Activated naive CD8-positive, alpha-beta T cell treated with anti-CD3 and anti-CD28 coated beads, Interleukin-2, amount 10 ng/mL, durations not matched to agents 7 days and 5 days (primary cell): ENCODE measurements around the gene CCDC170. TPM values are rescaled to one million over a fixed set of nuclear protein-coding genes. Genes with fewer than 3 reads are reported as not detected.

Experiments used
- ATAC-seq: fragments of 150-1000 bp; cut with Tn5 transposase; one replicate; pipeline ENCODE4 v1.10.0; 2021; ENCODE audit warnings: low read depth, moderate library complexity
- POLR2A ChIA-PET: fragments of 350-600 bp; sonication (Branson Sonifier 250); formaldehyde crosslinking; loops from one replicate; lab custom pipeline; 2021; ENCODE audit warnings: antibody characterized with exemption; lab: Charles Lee
- DNase-seq: peaks from one replicate; pipeline ENCODE4 v3.0.0; 2021
- H3K27ac Mint-ChIP-seq: one replicate; pipeline ENCODE4 v1.8.0; 2022; ENCODE audit warnings: mild to moderate bottlenecking, mixed read lengths
- H3K27me3 Mint-ChIP-seq: one replicate; pipeline ENCODE4 v1.8.0; 2022; ENCODE audit warnings: mild to moderate bottlenecking, moderate library complexity, mixed read lengths
- H3K36me3 Mint-ChIP-seq: one replicate; pipeline ENCODE4 v1.8.0; 2021; ENCODE audit warnings: mild to moderate bottlenecking, mixed read lengths
- H3K4me1 Mint-ChIP-seq: one replicate; pipeline ENCODE4 v1.8.0; 2021; ENCODE audit warnings: mixed read lengths
- H3K4me3 Mint-ChIP-seq: one replicate; pipeline ENCODE4 v1.8.0; 2022; ENCODE audit warnings: mild to moderate bottlenecking, moderate library complexity, mixed read lengths
- H3K9me3 Mint-ChIP-seq: one replicate; pipeline ENCODE4 v1.8.0; 2021; ENCODE audit warnings: mixed read lengths
- total RNA-seq, 2 experiments: library from RNA; stranded (reverse); gene quantifications; one replicate each; pipeline ENCODE4 v1.2.3, GENCODE V29; 2021

CCDC170 gene
- total RNA-seq, 2 experiments from 2014 or later, result not detected

- Mint-ChIP-seq H3K4me1 (no peaks in the 10 kb centered on the region), H3K9me3 (no peaks in the 10 kb centered on the region), H3K36me3 (no peaks in the 10 kb centered on the region), H3K27ac (no peak overlapping the region), H3K27me3 (peaks cover 6% of the 10 kb centered on the region), H3K4me3 (no peak overlapping the region)
- POLR2A ChIA-PET, result no interaction called here
- ATAC-seq, result no peak
- no peak for DNase-seq
Measured at GRCh38 chr6:151669208-151669560, 175.4 kb downstream of the CCDC170 start.

GRCh38 chr6:151670116-151670515 is 176.3 kb downstream of the CCDC170 start:
- DNase-seq, result no peak
- peaks cover 5% of the 10 kb centered on the region for H3K27me3 Mint-ChIP-seq
- peaks cover 2% of the 10 kb centered on the region for H3K4me1 Mint-ChIP-seq
- no peaks in the 10 kb centered on the region for H3K36me3 Mint-ChIP-seq
- ATAC-seq, result no peak
- no peak overlapping the region for H3K27ac Mint-ChIP-seq
- POLR2A ChIA-PET, result no interaction called here
- no peak overlapping the region for H3K4me3 Mint-ChIP-seq
- H3K9me3 Mint-ChIP-seq, result no peaks in the 10 kb centered on the region

Other genes starting within 250 kb of the CCDC170 start
- 10 to 100 TPM; 28.5 to 28.9 TPM for gene ZBTB2, start 102.5 kb upstream of the CCDC170 start, total RNA-seq
- 10 to 100 TPM; 20.6 to 22.0 TPM for gene RMND1, start 41.9 kb upstream of the CCDC170 start, total RNA-seq